Measurements from ENCODE around the gene DCUN1D2.

DNA sequence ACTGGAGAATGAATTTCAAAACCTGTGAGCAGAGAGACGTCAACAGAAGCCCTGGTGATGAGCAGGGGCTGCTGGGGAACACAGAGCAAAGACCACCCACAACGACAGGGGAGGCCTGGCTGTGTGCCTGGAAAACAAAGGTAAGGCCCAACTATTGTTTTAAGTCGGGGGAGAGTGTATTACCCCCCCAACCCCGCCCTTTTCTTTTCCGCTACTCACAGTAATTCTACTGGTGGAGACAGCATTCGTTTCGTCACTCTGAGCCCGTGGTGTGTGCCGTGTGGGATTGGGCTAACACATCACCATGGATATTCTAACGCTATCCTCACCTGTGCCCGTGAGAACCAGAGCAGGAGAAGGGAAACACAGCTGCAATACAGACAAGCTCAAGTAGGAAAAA lies 18.7 kb downstream of the DCUN1D2 start:
- TF ChIP-seq POLR2A (IDR thresholded peaks at IDR 0.05) = no peak
- TF ChIP-seq, protein P1, sequence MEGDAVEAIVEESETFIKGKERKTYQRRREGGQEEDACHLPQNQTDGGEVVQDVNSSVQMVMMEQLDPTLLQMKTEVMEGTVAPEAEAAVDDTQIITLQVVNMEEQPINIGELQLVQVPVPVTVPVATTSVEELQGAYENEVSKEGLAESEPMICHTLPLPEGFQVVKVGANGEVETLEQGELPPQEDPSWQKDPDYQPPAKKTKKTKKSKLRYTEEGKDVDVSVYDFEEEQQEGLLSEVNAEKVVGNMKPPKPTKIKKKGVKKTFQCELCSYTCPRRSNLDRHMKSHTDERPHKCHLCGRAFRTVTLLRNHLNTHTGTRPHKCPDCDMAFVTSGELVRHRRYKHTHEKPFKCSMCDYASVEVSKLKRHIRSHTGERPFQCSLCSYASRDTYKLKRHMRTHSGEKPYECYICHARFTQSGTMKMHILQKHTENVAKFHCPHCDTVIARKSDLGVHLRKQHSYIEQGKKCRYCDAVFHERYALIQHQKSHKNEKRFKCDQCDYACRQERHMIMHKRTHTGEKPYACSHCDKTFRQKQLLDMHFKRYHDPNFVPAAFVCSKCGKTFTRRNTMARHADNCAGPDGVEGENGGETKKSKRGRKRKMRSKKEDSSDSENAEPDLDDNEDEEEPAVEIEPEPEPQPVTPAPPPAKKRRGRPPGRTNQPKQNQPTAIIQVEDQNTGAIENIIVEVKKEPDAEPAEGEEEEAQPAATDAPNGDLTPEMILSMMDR (IDR thresholded peaks at IDR 0.05) = no peak

All from upper lobe of left lung (tissue), 4 donors.